ENCODE measurements around the gene SCGB3A2. TPM values are rescaled to one million over a fixed set of nuclear protein-coding genes. Genes with fewer than 3 reads are reported as not detected.
"Not testable (repeated sequence)": the region's sequence is repeated elsewhere in the genome, so short reads cannot be mapped to it uniquely, and the experiment has no call there.

The SCGB3A2 gene
- polyA plus RNA-seq, 1 donor (not counting 4 experiments of a cell fraction or from before 2014, with no cell fraction given), result not detected

- FAIRE-seq, result no peak
- dilution Hi-C loops (cut with MboI; ENCODE audit: extremely low pct_ligation_motif_present, low sequenced_read_pairs), result no loop called here
- H3K27ac ChIP-seq (ENCODE audit: control insufficient read depth, insufficient read depth, low read length), result no peak overlapping the region
Observed at GRCh38 chr5:147869112-147869511, 9.4 kb upstream of the SCGB3A2 start.

DNA sequence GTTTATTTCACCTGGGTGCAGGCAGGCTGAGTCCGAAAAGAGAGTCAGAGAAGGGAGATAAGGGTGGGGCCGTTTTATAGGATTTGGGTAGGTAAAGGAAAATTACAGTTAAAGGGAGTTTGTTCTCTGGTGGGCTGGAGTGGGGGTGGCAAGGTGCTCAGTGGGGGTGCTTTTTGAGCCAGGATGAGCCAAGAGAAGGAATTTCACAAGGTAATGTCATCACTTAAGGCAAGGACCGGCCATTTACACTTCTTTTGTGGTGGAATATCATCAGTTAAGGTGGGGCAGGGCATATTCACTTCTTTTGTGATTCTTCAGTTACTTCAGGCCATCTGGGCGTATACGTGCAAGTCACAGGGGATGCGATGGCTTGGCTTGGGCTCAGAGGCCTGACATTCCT, 8.6 kb upstream of the SCGB3A2 start:
- H3K4me1 ChIP-seq (ENCODE audit: control insufficient read depth, extremely low read depth, insufficient read depth, low read length); FAIRE-seq; H3K27me3 ChIP-seq (ENCODE audit: control insufficient read depth, extremely low read depth, insufficient read depth, low read length); H3K4me3 ChIP-seq (ENCODE audit: control insufficient read depth in 2 of 3, extremely low read depth in 1 of 3, insufficient read depth in 2 of 3, low read depth in 1 of 3, low read length in 3 of 3); H3K9ac ChIP-seq (ENCODE audit: control insufficient read depth, extremely low read depth, insufficient read depth, low read length); dilution Hi-C loops (cut with MboI; ENCODE audit: extremely low pct_ligation_motif_present, low sequenced_read_pairs); H3K9me3 ChIP-seq (ENCODE audit: control insufficient read depth, low read depth, low read length); DNase-seq (ENCODE audit: low read depth, low spot score); H3K79me2 ChIP-seq (ENCODE audit: control insufficient read depth, insufficient read depth, low read length); H3K36me3 ChIP-seq (ENCODE audit: control insufficient read depth in 2 of 2, extremely low read depth in 1 of 2, insufficient read depth in 2 of 2, low read length in 2 of 2); H4K20me1 ChIP-seq (ENCODE audit: control insufficient read depth, extremely low read depth, insufficient read depth, low read length); H2AFZ ChIP-seq (ENCODE audit: control insufficient read depth, low read length); H3K4me2 ChIP-seq (ENCODE audit: control insufficient read depth, extremely low read depth, insufficient read depth, low read depth, low read length); H3K27ac ChIP-seq (ENCODE audit: control insufficient read depth, insufficient read depth, low read length); H3K9me1 ChIP-seq (ENCODE audit: control insufficient read depth, extremely low read depth, insufficient read depth, low read length): not testable (repeated sequence)

More at GRCh38 chr5:147869112-147869511, 9.4 kb upstream of the SCGB3A2 start:
- Histone ChIP-seq H3K9me1 (ENCODE audit: control insufficient read depth, extremely low read depth, insufficient read depth, low read length) (no peaks in the 10 kb centered on the region), H3K4me3 (ENCODE audit: control insufficient read depth in 2 of 3, extremely low read depth in 1 of 3, insufficient read depth in 2 of 3, low read depth in 1 of 3, low read length in 3 of 3) (no peak overlapping the region), H3K79me2 (ENCODE audit: control insufficient read depth, insufficient read depth, low read length) (no peaks in the 10 kb centered on the region), H3K9me3 (ENCODE audit: control insufficient read depth, low read depth, low read length) (no peaks in the 10 kb centered on the region), H3K36me3 (ENCODE audit: control insufficient read depth in 2 of 2, extremely low read depth in 1 of 2, insufficient read depth in 2 of 2, low read length in 2 of 2) (no peaks in the 10 kb centered on the region), H2AFZ (ENCODE audit: control insufficient read depth, low read length) (no peak overlapping the region), H3K9ac (ENCODE audit: control insufficient read depth, extremely low read depth, insufficient read depth, low read length) (no peak overlapping the region), H3K4me1 (ENCODE audit: control insufficient read depth, extremely low read depth, insufficient read depth, low read length) (no peaks in the 10 kb centered on the region), H3K4me2 (ENCODE audit: control insufficient read depth, extremely low read depth, insufficient read depth, low read depth, low read length) (no peak overlapping the region), H3K27me3 (ENCODE audit: control insufficient read depth, extremely low read depth, insufficient read depth, low read length) (no peaks in the 10 kb centered on the region), H4K20me1 (ENCODE audit: control insufficient read depth, extremely low read depth, insufficient read depth, low read length) (no peaks in the 10 kb centered on the region)
- DNase-seq (ENCODE audit: low read depth, low spot score), result no peak
- TF ChIP-seq CTCF (optimal IDR thresholded peaks at IDR 0.05 in 1 of 3, IDR thresholded peaks at IDR 0.05 in 1 of 3, conservative IDR thresholded peaks at IDR 0.05 in 1 of 3; ENCODE audit: extremely low read depth in 1 of 3, insufficient read depth in 2 of 3, low read length in 3 of 3) (no peak), EZH2 (IDR thresholded peaks at IDR 0.05; ENCODE audit: low read length) (no peak)

DNA sequence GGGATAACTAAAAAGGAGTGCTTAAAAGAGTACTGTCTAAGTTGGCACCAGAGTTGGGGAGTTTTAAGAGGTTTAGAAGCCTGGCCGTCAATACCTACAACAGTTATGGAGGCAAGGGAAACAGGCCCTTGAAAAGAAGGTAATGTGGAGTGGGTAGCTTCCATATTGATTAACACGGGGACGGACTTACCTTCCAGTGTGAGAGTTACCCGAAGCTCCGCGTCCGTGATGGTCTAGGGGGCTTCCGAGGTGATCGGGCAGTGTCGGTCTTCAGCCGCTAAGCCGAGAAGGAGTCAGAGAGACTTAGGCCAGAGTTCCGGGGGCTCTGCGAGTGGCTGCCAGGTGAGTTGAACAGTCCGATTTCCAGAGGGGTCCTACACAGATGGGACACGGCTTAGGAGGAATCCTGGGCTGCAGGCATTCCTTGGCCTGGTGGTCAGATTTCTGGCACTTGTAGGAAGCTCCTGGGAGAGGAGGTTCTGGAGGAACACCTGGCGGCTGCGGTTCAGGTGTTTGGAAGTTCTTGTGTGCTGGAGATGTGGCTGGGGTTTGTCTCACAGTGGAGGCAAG, 6.4 kb upstream of the SCGB3A2 start:
- H3K9me1 ChIP-seq (ENCODE audit: control insufficient read depth, extremely low read depth, insufficient read depth, low read length); H3K9ac ChIP-seq (ENCODE audit: control insufficient read depth, extremely low read depth, insufficient read depth, low read length); FAIRE-seq; H3K4me3 ChIP-seq (ENCODE audit: control insufficient read depth in 2 of 3, extremely low read depth in 1 of 3, insufficient read depth in 2 of 3, low read depth in 1 of 3, low read length in 3 of 3); dilution Hi-C loops (cut with MboI; ENCODE audit: extremely low pct_ligation_motif_present, low sequenced_read_pairs); DNase-seq (ENCODE audit: low read depth, low spot score); H3K27me3 ChIP-seq (ENCODE audit: control insufficient read depth, extremely low read depth, insufficient read depth, low read length); H3K4me2 ChIP-seq (ENCODE audit: control insufficient read depth, extremely low read depth, insufficient read depth, low read depth, low read length); H2AFZ ChIP-seq (ENCODE audit: control insufficient read depth, low read length); H3K36me3 ChIP-seq (ENCODE audit: control insufficient read depth in 2 of 2, extremely low read depth in 1 of 2, insufficient read depth in 2 of 2, low read length in 2 of 2); H3K9me3 ChIP-seq (ENCODE audit: control insufficient read depth, low read depth, low read length); H4K20me1 ChIP-seq (ENCODE audit: control insufficient read depth, extremely low read depth, insufficient read depth, low read length); H3K27ac ChIP-seq (ENCODE audit: control insufficient read depth, insufficient read depth, low read length); H3K79me2 ChIP-seq (ENCODE audit: control insufficient read depth, insufficient read depth, low read length); H3K4me1 ChIP-seq (ENCODE audit: control insufficient read depth, extremely low read depth, insufficient read depth, low read length): not testable (repeated sequence)

- H3K9ac ChIP-seq (ENCODE audit: control insufficient read depth, extremely low read depth, insufficient read depth, low read length); dilution Hi-C loops (cut with MboI; ENCODE audit: extremely low pct_ligation_motif_present, low sequenced_read_pairs); H2AFZ ChIP-seq (ENCODE audit: control insufficient read depth, low read length); H3K9me3 ChIP-seq (ENCODE audit: control insufficient read depth, low read depth, low read length); H3K36me3 ChIP-seq (ENCODE audit: control insufficient read depth in 2 of 2, extremely low read depth in 1 of 2, insufficient read depth in 2 of 2, low read length in 2 of 2); FAIRE-seq; H3K4me2 ChIP-seq (ENCODE audit: control insufficient read depth, extremely low read depth, insufficient read depth, low read depth, low read length); H4K20me1 ChIP-seq (ENCODE audit: control insufficient read depth, extremely low read depth, insufficient read depth, low read length); H3K9me1 ChIP-seq (ENCODE audit: control insufficient read depth, extremely low read depth, insufficient read depth, low read length); H3K27ac ChIP-seq (ENCODE audit: control insufficient read depth, insufficient read depth, low read length); H3K27me3 ChIP-seq (ENCODE audit: control insufficient read depth, extremely low read depth, insufficient read depth, low read length); H3K4me1 ChIP-seq (ENCODE audit: control insufficient read depth, extremely low read depth, insufficient read depth, low read length); DNase-seq (ENCODE audit: low read depth, low spot score); H3K79me2 ChIP-seq (ENCODE audit: control insufficient read depth, insufficient read depth, low read length); H3K4me3 ChIP-seq (ENCODE audit: control insufficient read depth in 2 of 3, extremely low read depth in 1 of 3, insufficient read depth in 2 of 3, low read depth in 1 of 3, low read length in 3 of 3): not testable (repeated sequence)
Observed at GRCh38 chr5:147872744-147873435, 5.6 kb upstream of the SCGB3A2 start.
